Measurements from ENCODE around the gene MEGF10. TPM values are rescaled to one million over a fixed set of nuclear protein-coding genes. Genes with fewer than 3 reads are reported as not detected.
"Not testable (repeated sequence)": the region's sequence is repeated elsewhere in the genome, so short reads cannot be mapped to it uniquely, and the experiment has no call there.

MEGF10 gene
- total RNA-seq, 1 experiment from 2014 or later: 0.80 TPM

GRCh38 chr5:127298036-127298429 lies 7.4 kb downstream of the MEGF10 start:
- no peak for DNase-seq (ENCODE audit: low read depth)

- DNase-seq (ENCODE audit: low read depth): no peak
These were observed 8.1 kb downstream of the MEGF10 start for GRCh38 chr5:127298656-127299055.

- DNase-seq (ENCODE audit: low read depth): no peak
These were observed 9.1 kb downstream of the MEGF10 start for GRCh38 chr5:127299678-127300077.

- no peak for DNase-seq (ENCODE audit: low read depth)
These were observed 11.9 kb downstream of the MEGF10 start for GRCh38 chr5:127302509-127302908.

GRCh38 chr5:127303404-127303803 lies 12.8 kb downstream of the MEGF10 start:
- DNase-seq (ENCODE audit: low read depth): no peak

GRCh38 chr5:127305493-127305892 lies 14.9 kb downstream of the MEGF10 start:
- DNase-seq (ENCODE audit: low read depth): no peak

GRCh38 chr5:127306036-127306435 lies 15.4 kb downstream of the MEGF10 start:
- no peak for DNase-seq (ENCODE audit: low read depth)

GRCh38 chr5:127306647-127307046 lies 16.1 kb downstream of the MEGF10 start:
- DNase-seq (ENCODE audit: low read depth): no peak

GRCh38 chr5:127307868-127308267 lies 17.3 kb downstream of the MEGF10 start:
- no peak for DNase-seq (ENCODE audit: low read depth)

- DNase-seq (ENCODE audit: low read depth): not testable (repeated sequence)
These were observed 17.7 kb downstream of the MEGF10 start for GRCh38 chr5:127308325-127308724.

GRCh38 chr5:127308945-127309344 lies 18.3 kb downstream of the MEGF10 start:
- DNase-seq (ENCODE audit: low read depth): no peak

- DNase-seq (ENCODE audit: low read depth): no peak
These were observed 20.8 kb downstream of the MEGF10 start for GRCh38 chr5:127311349-127311748.

GRCh38 chr5:127311781-127312525 lies 21.4 kb downstream of the MEGF10 start:
- DNase-seq (ENCODE audit: low read depth): no peak

- no peak for DNase-seq (ENCODE audit: low read depth)
These were observed 22.8 kb downstream of the MEGF10 start for GRCh38 chr5:127313379-127313778.

- DNase-seq (ENCODE audit: low read depth): peak; percentile 75
These were observed 23.4 kb downstream of the MEGF10 start for GRCh38 chr5:127313847-127314473.

- no peak for DNase-seq (ENCODE audit: low read depth)
These were observed 25.4 kb downstream of the MEGF10 start for GRCh38 chr5:127316011-127316410.

- DNase-seq (ENCODE audit: low read depth): not testable (repeated sequence)
These were observed 26.8 kb downstream of the MEGF10 start for GRCh38 chr5:127317385-127317784.

- DNase-seq (ENCODE audit: low read depth): peak; percentile 66
These were observed 29.7 kb downstream of the MEGF10 start for GRCh38 chr5:127320032-127320965.

- no peak for DNase-seq (ENCODE audit: low read depth)
These were observed 30.9 kb downstream of the MEGF10 start for GRCh38 chr5:127321465-127321864.

- no peak for DNase-seq (ENCODE audit: low read depth)
These were observed 31.8 kb downstream of the MEGF10 start for GRCh38 chr5:127322403-127322802.

- DNase-seq (ENCODE audit: low read depth): no peak
These were observed 34.2 kb downstream of the MEGF10 start for GRCh38 chr5:127324756-127325155.

GRCh38 chr5:127326431-127326830 lies 35.8 kb downstream of the MEGF10 start:
- no peak for DNase-seq (ENCODE audit: low read depth)
